ENCODE results near the gene CCDC171. TPM values are rescaled to one million over a fixed set of nuclear protein-coding genes. Genes with fewer than 3 reads are reported as not detected.

CCDC171 gene
- total and polyA plus RNA-seq, 2 experiments from 2014 or later: 4.4 to 5.1 TPM

DNA sequence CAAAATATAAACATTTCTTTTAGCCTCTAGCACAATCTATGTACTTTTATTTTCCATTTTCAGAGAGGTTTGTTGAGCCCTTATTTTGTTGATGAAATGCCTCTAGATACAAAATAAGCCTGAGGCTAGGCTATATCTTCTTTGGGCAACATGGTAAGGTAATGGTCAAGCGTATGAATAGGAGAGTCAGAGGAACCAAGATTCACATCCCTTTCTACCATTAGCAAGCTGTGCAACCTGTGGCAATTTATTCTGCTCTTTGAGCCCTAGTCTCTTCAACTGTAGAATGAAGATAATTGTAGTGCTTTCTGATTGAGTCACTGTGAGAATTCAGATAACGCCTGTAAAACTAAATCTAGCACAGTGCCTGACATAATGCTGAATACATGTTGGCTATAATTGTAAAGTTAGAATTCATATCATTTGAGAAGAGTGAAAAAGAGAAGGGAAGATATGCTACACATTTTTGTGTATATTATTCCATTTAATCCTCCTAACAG is 412.5 kb downstream of the CCDC171 start:
- H3K4me3 Mint-ChIP-seq: no peak overlapping the region
- no peaks in the 10 kb centered on the region for H3K27me3 ChIP-seq (ENCODE audit: insufficient read depth)
- no peaks in the 10 kb centered on the region for H3K9me3 Mint-ChIP-seq
- no peak overlapping the region for H3K27ac Mint-ChIP-seq
- H3K27me3 Mint-ChIP-seq (ENCODE audit: insufficient read depth, low read depth, poor library complexity): no peaks in the 10 kb centered on the region
- no peak for TF ChIP-seq EZH2 (IDR thresholded peaks at IDR 0.05; ENCODE audit: low read depth, unreplicated experiment)
- no peak for TF ChIP-seq EZH2phosphoT487 (IDR thresholded peaks at IDR 0.05; ENCODE audit: unreplicated experiment)
- H3K27ac ChIP-seq (ENCODE audit: low read depth): no peak overlapping the region
- ATAC-seq (no peak), DNase-seq (ENCODE audit: low spot score) (no peak)
- no peaks in the 10 kb centered on the region for H3K36me3 ChIP-seq (ENCODE audit: insufficient read depth)
- no peak overlapping the region for H2AFZ ChIP-seq
- H3K4me1 ChIP-seq (ENCODE audit: insufficient read depth): no peaks in the 10 kb centered on the region
- no peaks in the 10 kb centered on the region for H3K4me1 Mint-ChIP-seq
- H3K9me2 ChIP-seq (ENCODE audit: insufficient read depth): no peaks in the 10 kb centered on the region
- H3K4me2 ChIP-seq: no peak overlapping the region
- H4K20me1 ChIP-seq (replicated peaks; ENCODE audit: insufficient read depth): no peaks in the 10 kb centered on the region
- H3K79me2 ChIP-seq (replicated peaks; ENCODE audit: insufficient read depth): no peaks in the 10 kb centered on the region
- H3F3A ChIP-seq (replicated peaks; ENCODE audit: low read depth): no peaks in the 10 kb centered on the region
- no peaks in the 10 kb centered on the region for H3K36me3 Mint-ChIP-seq (ENCODE audit: low read depth)
- no peak overlapping the region for H3K4me3 ChIP-seq

DNA sequence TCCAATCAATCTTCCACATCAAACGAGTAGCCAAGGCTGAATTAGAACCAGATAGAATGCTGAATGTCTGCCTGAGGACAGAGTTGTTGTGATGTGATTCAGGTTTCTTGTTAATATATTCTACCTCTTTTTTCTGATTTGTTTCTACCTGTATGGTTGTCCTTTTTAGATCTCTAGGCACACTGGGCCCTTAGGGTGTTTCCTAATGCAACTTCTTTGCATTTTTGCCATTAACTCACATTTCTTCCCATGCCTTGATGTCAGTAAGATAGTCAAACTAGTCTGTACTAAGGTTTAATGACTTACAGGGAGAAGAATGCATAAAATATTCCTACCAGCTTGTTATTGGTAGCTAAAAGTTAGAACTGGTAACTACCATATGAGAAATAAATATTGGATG is 413.6 kb downstream of the CCDC171 start:
- H3K79me2 ChIP-seq (replicated peaks; ENCODE audit: insufficient read depth): no peaks in the 10 kb centered on the region
- no peak overlapping the region for H3K4me2 ChIP-seq
- no peaks in the 10 kb centered on the region for H3K4me1 ChIP-seq (ENCODE audit: insufficient read depth)
- H3K36me3 ChIP-seq (ENCODE audit: insufficient read depth): no peaks in the 10 kb centered on the region
- Mint-ChIP-seq H3K4me3 (no peak overlapping the region), H3K4me1 (no peaks in the 10 kb centered on the region), H3K27ac (no peak overlapping the region), H3K27me3 (ENCODE audit: insufficient read depth, low read depth, poor library complexity) (no peaks in the 10 kb centered on the region), H3K36me3 (ENCODE audit: low read depth) (no peaks in the 10 kb centered on the region), H3K9me3 (no peaks in the 10 kb centered on the region)
- H3K27ac ChIP-seq (ENCODE audit: low read depth): no peak overlapping the region
- H4K20me1 ChIP-seq (replicated peaks; ENCODE audit: insufficient read depth): no peaks in the 10 kb centered on the region
- H3K4me3 ChIP-seq: no peak overlapping the region
- ATAC-seq (no peak), DNase-seq (ENCODE audit: low spot score) (no peak)
- no peaks in the 10 kb centered on the region for H3K27me3 ChIP-seq (ENCODE audit: insufficient read depth)
- H2AFZ ChIP-seq: no peak overlapping the region
- H3K9me2 ChIP-seq (ENCODE audit: insufficient read depth): no peaks in the 10 kb centered on the region
- no peaks in the 10 kb centered on the region for H3F3A ChIP-seq (replicated peaks; ENCODE audit: low read depth)
- TF ChIP-seq ZNF114 (CRISPR knock-in tag; IDR thresholded peaks at IDR 0.05) (no peak), ZNF331 (CRISPR knock-in tag; IDR thresholded peaks at IDR 0.05; ENCODE audit: low read depth) (no peak), POLR2AphosphoS5 (IDR thresholded peaks at IDR 0.05; ENCODE audit: low read depth) (no peak), EZH2 (IDR thresholded peaks at IDR 0.05; ENCODE audit: low read depth, unreplicated experiment) (no peak), STAT1 (IDR thresholded peaks at IDR 0.05; ENCODE audit: unreplicated experiment) (no peak), EZH2phosphoT487 (IDR thresholded peaks at IDR 0.05; ENCODE audit: unreplicated experiment) (no peak), CREB1 (CRISPR knock-in tag; IDR thresholded peaks at IDR 0.05; ENCODE audit: low read depth) (no peak)
- TF ChIP-seq, protein P1, sequence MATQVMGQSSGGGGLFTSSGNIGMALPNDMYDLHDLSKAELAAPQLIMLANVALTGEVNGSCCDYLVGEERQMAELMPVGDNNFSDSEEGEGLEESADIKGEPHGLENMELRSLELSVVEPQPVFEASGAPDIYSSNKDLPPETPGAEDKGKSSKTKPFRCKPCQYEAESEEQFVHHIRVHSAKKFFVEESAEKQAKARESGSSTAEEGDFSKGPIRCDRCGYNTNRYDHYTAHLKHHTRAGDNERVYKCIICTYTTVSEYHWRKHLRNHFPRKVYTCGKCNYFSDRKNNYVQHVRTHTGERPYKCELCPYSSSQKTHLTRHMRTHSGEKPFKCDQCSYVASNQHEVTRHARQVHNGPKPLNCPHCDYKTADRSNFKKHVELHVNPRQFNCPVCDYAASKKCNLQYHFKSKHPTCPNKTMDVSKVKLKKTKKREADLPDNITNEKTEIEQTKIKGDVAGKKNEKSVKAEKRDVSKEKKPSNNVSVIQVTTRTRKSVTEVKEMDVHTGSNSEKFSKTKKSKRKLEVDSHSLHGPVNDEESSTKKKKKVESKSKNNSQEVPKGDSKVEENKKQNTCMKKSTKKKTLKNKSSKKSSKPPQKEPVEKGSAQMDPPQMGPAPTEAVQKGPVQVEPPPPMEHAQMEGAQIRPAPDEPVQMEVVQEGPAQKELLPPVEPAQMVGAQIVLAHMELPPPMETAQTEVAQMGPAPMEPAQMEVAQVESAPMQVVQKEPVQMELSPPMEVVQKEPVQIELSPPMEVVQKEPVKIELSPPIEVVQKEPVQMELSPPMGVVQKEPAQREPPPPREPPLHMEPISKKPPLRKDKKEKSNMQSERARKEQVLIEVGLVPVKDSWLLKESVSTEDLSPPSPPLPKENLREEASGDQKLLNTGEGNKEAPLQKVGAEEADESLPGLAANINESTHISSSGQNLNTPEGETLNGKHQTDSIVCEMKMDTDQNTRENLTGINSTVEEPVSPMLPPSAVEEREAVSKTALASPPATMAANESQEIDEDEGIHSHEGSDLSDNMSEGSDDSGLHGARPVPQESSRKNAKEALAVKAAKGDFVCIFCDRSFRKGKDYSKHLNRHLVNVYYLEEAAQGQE (IDR thresholded peaks at IDR 0.05; ENCODE audit: unreplicated experiment): no peak
- TF ChIP-seq, protein P2, sequence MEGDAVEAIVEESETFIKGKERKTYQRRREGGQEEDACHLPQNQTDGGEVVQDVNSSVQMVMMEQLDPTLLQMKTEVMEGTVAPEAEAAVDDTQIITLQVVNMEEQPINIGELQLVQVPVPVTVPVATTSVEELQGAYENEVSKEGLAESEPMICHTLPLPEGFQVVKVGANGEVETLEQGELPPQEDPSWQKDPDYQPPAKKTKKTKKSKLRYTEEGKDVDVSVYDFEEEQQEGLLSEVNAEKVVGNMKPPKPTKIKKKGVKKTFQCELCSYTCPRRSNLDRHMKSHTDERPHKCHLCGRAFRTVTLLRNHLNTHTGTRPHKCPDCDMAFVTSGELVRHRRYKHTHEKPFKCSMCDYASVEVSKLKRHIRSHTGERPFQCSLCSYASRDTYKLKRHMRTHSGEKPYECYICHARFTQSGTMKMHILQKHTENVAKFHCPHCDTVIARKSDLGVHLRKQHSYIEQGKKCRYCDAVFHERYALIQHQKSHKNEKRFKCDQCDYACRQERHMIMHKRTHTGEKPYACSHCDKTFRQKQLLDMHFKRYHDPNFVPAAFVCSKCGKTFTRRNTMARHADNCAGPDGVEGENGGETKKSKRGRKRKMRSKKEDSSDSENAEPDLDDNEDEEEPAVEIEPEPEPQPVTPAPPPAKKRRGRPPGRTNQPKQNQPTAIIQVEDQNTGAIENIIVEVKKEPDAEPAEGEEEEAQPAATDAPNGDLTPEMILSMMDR (conservative IDR thresholded peaks at IDR 0.05; ENCODE audit: low read depth in 2 of 2): no peak
- TF ChIP-seq, protein P3, sequence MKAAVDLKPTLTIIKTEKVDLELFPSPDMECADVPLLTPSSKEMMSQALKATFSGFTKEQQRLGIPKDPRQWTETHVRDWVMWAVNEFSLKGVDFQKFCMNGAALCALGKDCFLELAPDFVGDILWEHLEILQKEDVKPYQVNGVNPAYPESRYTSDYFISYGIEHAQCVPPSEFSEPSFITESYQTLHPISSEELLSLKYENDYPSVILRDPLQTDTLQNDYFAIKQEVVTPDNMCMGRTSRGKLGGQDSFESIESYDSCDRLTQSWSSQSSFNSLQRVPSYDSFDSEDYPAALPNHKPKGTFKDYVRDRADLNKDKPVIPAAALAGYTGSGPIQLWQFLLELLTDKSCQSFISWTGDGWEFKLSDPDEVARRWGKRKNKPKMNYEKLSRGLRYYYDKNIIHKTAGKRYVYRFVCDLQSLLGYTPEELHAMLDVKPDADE (IDR thresholded peaks at IDR 0.05): no peak

Data from GM23338 (cell line).